HepG2 (cell line): ENCODE results near the gene CFAP61.

Experiments
- EZH2 ChIP-seq: conservative IDR thresholded peaks from 2 replicates; pipeline ENCODE4 v1.6.1; 2012; ENCODE audit warnings: mild to moderate bottlenecking, low read depth, low read length, moderate library complexity
- JUND ChIP-seq: sonication (generic); formaldehyde crosslinking; IDR thresholded peaks from 2 replicates; pipeline ENCODE4 v1.8.0; 2022; ENCODE audit warnings: mild to moderate bottlenecking, missing genetic modification reagents
- NFATC3 ChIP-seq: sonication (generic); formaldehyde crosslinking; IDR thresholded peaks from 2 replicates; pipeline ENCODE4 v1.5.1; 2020; ENCODE audit warnings: mild to moderate bottlenecking, missing genetic modification reagents
- ZNF331 ChIP-seq: sonication (generic); formaldehyde crosslinking; IDR thresholded peaks from 2 replicates; pipeline ENCODE4 v1.4.0; 2020; ENCODE audit warnings: missing genetic modification reagents
- ZNF484 ChIP-seq: sonication (generic); formaldehyde crosslinking; IDR thresholded peaks from 2 replicates; pipeline ENCODE4 v1.5.1; 2020; ENCODE audit warnings: mild to moderate bottlenecking, low read depth, missing genetic modification reagents, borderline replicate concordance
- TF ChIP-seq, protein P1 (sequence below): sonication (generic); formaldehyde crosslinking; IDR thresholded peaks from 2 replicates; pipeline ENCODE4 v1.8.1; 2022; ENCODE audit warnings: low read depth, mild to moderate bottlenecking, missing genetic modification reagents

DNA sequence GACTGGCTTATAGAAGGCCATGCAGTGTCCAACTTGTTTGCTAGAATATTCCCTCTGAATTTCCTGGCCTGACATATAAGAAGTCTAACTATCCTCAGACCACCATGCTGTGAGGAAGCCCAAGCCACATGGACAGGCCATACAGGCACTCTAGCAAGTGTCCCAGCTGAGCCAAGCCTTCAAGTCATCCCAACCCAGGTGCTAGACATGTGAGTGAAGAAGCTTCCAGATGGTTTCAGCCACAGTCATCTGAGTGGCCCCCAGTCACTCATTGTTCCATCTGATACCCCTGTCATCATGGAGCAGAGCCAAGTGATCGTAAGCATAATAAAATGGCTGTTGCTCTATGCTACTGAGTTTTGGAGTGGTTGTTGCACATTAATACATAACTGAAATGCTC, 269.6 kb downstream of the CFAP61 start:
- TF ChIP-seq, protein P1, sequence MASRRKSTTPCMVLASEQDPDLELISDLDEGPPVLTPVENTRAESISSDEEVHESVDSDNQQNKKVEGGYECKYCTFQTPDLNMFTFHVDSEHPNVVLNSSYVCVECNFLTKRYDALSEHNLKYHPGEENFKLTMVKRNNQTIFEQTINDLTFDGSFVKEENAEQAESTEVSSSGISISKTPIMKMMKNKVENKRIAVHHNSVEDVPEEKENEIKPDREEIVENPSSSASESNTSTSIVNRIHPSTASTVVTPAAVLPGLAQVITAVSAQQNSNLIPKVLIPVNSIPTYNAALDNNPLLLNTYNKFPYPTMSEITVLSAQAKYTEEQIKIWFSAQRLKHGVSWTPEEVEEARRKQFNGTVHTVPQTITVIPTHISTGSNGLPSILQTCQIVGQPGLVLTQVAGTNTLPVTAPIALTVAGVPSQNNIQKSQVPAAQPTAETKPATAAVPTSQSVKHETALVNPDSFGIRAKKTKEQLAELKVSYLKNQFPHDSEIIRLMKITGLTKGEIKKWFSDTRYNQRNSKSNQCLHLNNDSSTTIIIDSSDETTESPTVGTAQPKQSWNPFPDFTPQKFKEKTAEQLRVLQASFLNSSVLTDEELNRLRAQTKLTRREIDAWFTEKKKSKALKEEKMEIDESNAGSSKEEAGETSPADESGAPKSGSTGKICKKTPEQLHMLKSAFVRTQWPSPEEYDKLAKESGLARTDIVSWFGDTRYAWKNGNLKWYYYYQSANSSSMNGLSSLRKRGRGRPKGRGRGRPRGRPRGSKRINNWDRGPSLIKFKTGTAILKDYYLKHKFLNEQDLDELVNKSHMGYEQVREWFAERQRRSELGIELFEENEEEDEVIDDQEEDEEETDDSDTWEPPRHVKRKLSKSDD = no peak
- TF ChIP-seq ZNF331 (CRISPR knock-in tag) (no peak), EZH2 (no peak), ZNF484 (CRISPR knock-in tag) (no peak), NFATC3 (CRISPR knock-in tag) (no peak), JUND (CRISPR knock-in tag) (no peak)
